ENCODE measurements around the gene RAB3IL1.

DNA sequence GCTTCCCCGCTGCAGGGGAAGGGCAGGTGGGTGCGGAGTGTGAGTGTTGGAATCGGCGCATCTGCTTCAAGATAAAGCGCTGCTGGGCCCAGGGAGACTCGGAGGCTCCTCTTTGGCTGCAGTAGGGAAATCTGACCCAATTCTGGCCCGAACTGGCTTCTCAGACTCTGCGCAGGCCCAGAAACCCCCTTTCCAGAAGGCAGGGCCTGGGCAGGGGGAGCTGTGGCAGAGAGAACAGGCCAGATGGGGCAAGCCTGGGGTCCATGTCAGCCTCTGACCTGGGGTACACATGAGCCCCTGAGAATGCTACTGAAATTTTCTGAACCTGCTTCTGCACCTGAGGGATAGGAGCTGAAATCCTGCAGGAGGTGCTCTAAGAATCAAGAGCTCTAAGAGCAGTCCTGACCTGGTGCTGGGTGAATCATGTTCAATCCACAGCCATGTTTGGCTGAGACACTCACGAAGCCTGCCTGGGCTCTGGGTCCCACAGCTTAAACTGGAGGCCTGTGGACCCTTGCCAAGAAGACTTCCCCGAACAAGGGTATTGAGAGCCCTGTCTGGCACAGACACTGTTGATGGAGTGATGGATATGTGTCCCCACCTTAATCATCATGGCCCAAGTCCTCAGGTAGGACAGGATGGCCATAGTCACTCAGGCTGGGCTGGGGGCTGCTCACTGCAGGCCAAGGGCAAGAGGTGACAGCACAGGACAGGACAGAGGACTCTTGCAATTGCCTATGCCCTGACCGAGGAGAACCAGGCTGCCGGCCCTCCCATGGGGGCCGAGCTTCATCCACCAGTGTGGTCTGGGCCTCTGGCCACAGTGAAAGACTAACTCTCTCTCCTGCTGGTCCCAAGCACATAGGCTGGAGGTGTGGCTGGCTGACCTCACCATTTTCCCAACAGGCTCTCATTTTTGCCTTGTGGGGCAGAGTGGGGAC is 6.9 kb downstream of the RAB3IL1 start:
- TF ChIP-seq, protein P1, sequence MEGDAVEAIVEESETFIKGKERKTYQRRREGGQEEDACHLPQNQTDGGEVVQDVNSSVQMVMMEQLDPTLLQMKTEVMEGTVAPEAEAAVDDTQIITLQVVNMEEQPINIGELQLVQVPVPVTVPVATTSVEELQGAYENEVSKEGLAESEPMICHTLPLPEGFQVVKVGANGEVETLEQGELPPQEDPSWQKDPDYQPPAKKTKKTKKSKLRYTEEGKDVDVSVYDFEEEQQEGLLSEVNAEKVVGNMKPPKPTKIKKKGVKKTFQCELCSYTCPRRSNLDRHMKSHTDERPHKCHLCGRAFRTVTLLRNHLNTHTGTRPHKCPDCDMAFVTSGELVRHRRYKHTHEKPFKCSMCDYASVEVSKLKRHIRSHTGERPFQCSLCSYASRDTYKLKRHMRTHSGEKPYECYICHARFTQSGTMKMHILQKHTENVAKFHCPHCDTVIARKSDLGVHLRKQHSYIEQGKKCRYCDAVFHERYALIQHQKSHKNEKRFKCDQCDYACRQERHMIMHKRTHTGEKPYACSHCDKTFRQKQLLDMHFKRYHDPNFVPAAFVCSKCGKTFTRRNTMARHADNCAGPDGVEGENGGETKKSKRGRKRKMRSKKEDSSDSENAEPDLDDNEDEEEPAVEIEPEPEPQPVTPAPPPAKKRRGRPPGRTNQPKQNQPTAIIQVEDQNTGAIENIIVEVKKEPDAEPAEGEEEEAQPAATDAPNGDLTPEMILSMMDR (IDR thresholded peaks at IDR 0.05) = no peak
- no peak for TF ChIP-seq POLR2A (IDR thresholded peaks at IDR 0.05)
